SK-N-SH (cell line): Measurements from ENCODE around the gene DOCK10. TPM values are rescaled to one million over a fixed set of nuclear protein-coding genes. Genes with fewer than 3 reads are reported as not detected.

Experiments
- CTCF ChIA-PET: fragments of 300-600, 350-600 bp; formaldehyde crosslinking; extraction: SDS; loops from one replicate; lab custom pipeline; 2021; lab: Yijun Ruan, JAX
- POLR2A ChIA-PET: fragments of 350-600 bp; sonication (Branson Sonifier 250); formaldehyde crosslinking; extraction: SDS; loops from one replicate; lab custom pipeline; 2020; ENCODE audit warnings: antibody characterized with exemption, inconsistent platforms; lab: Yijun Ruan, JAX
- DNase-seq: peaks from one replicate; pipeline ENCODE4 v3.0.0; 2012
- H2AFZ ChIP-seq: fragments of 200-600 bp; sonication (generic); 2 replicates; pipeline ENCODE4 v1.8.1; 2016; ENCODE audit warnings: antibody characterized with exemption, mild to moderate bottlenecking, low read depth
- H3F3A ChIP-seq: fragments of 200-600 bp; sonication (generic); replicated peaks from 2 replicates; pipeline ENCODE3; 2016; ENCODE audit warnings: antibody characterized with exemption, mild to moderate bottlenecking; ENCODE audit not compliant: insufficient read depth
- H3K27ac ChIP-seq, 2 experiments: fragments of 200-500 bp in 1 of 2; fragments of 200-600 bp in 1 of 2; sonication (Bioruptor generic) in 1 of 2; sonication (generic), shearing (Covaris generic) in 1 of 2; 2 replicates each; pipeline versions ENCODE4 v1.5.1 to v1.6.1; 2014 to 2016; ENCODE audit warnings: low read depth in 2 of 2, inconsistent platforms in 1 of 2, low read length in 1 of 2, mild to moderate bottlenecking in 1 of 2, mixed read lengths in 1 of 2
- H3K27me3 ChIP-seq: fragments of 200-600 bp; sonication (generic), shearing (Covaris generic); 2 replicates; pipeline ENCODE4 v1.6.1; 2016; ENCODE audit warnings: mixed run types; ENCODE audit not compliant: insufficient read depth
- H3K36me3 ChIP-seq, 2 experiments: fragments of 200-500 bp in 1 of 2; fragments of 200-600 bp in 1 of 2; sonication (Bioruptor generic) in 1 of 2; sonication (generic) in 1 of 2; replicated peaks in 1 of 2; 2 replicates each; pipeline versions ENCODE3 to v1.5.1; 2014 to 2016; ENCODE audit warnings: low read length in 1 of 2, mild to moderate bottlenecking in 1 of 2; ENCODE audit not compliant: insufficient read depth in 2 of 2, control insufficient read depth in 1 of 2
- H3K4me1 ChIP-seq, 2 experiments: fragments of 200-500 bp in 1 of 2; fragments of 200-600 bp in 1 of 2; sonication (Bioruptor generic) in 1 of 2; sonication (generic), shearing (Covaris generic) in 1 of 2; 2 replicates each; pipeline versions ENCODE4 v1.5.1 to v1.6.1; 2014 to 2016; ENCODE audit warnings: low read depth in 1 of 2, low read length in 1 of 2, mixed run types in 1 of 2; ENCODE audit not compliant: insufficient read depth in 2 of 2, control insufficient read depth in 1 of 2
- H3K4me2 ChIP-seq: fragments of 200-600 bp; sonication (generic), shearing (Covaris generic); 2 replicates; pipeline ENCODE4 v1.6.1; 2017; ENCODE audit warnings: mixed run types
- H3K4me3 ChIP-seq, 2 experiments: fragments of 200-500 bp in 1 of 2; fragments of 200-600 bp in 1 of 2; sonication (Bioruptor generic) in 1 of 2; sonication (generic), shearing (Covaris generic) in 1 of 2; 2 replicates each; pipeline versions ENCODE4 v1.5.1 to v1.8.1; 2014 to 2016; ENCODE audit warnings: low read depth in 2 of 2, inconsistent platforms in 1 of 2, low read length in 1 of 2, mild to moderate bottlenecking in 1 of 2, mixed read lengths in 1 of 2, moderate library complexity in 1 of 2
- H3K79me2 ChIP-seq: fragments of 200-600 bp; sonication (generic); 2 replicates; pipeline ENCODE4 v1.8.1; 2017; ENCODE audit warnings: mild to moderate bottlenecking; ENCODE audit not compliant: insufficient read depth
- H3K9ac ChIP-seq: fragments of 200-600 bp; sonication (generic); 2 replicates; pipeline ENCODE4 v1.6.1; 2017; ENCODE audit warnings: mixed run types
- H3K9me2 ChIP-seq: fragments of 200-600 bp; sonication (generic); 2 replicates; pipeline ENCODE4 v1.6.1; 2017; ENCODE audit warnings: mixed run types
- H3K9me3 ChIP-seq: fragments of 200-600 bp; sonication (generic); 2 replicates; pipeline ENCODE4 v1.6.1; 2017; ENCODE audit warnings: mixed run types, mild to moderate bottlenecking, moderate library complexity
- H4K20me1 ChIP-seq: fragments of 200-600 bp; sonication (generic); 2 replicates; pipeline ENCODE4 v1.6.1; 2017; ENCODE audit warnings: mild to moderate bottlenecking, mixed run types; ENCODE audit not compliant: insufficient read depth
- CHD2 ChIP-seq: fragments of 150-350 bp; IDR thresholded peaks from 2 replicates; pipeline ENCODE4 v1.6.1; 2018; ENCODE audit warnings: low read length; ENCODE audit not compliant: partially characterized antibody
- ELF1 ChIP-seq: IDR thresholded peaks from 2 replicates; pipeline ENCODE4 v1.4.0; 2012
- EP300 ChIP-seq, 2 experiments: IDR thresholded peaks; 2 replicates each; pipeline versions ENCODE4 v1.4.0 to v1.6.1; 2012; ENCODE audit warnings: borderline replicate concordance in 1 of 2, low read depth in 1 of 2, low read length in 1 of 2
- FOSL2 ChIP-seq: IDR thresholded peaks from 2 replicates; pipeline ENCODE4 v1.4.0; 2012; ENCODE audit warnings: low read depth, mild to moderate bottlenecking, moderate library complexity, borderline replicate concordance
- IRF3 ChIP-seq: fragments of 150-350 bp; IDR thresholded peaks from 2 replicates; pipeline ENCODE4 v1.6.1; 2016; ENCODE audit warnings: mild to moderate bottlenecking, low read depth, low read length
- NFIC ChIP-seq: IDR thresholded peaks from 2 replicates; pipeline ENCODE4 v1.4.0; 2012; ENCODE audit warnings: borderline replicate concordance
- PBX3 ChIP-seq: IDR thresholded peaks from 2 replicates; pipeline ENCODE4; 2012
- POLR2AphosphoS5 ChIP-seq: IDR thresholded peaks from 2 replicates; pipeline ENCODE4 v1.6.1; 2012; ENCODE audit warnings: low read depth, low read length
- RCOR1 ChIP-seq: fragments of 150-350 bp; IDR thresholded peaks from 2 replicates; pipeline ENCODE4 v1.6.1; 2017; ENCODE audit warnings: antibody characterized with exemption, low read length
- REST ChIP-seq: IDR thresholded peaks from 2 replicates; pipeline ENCODE4 v1.6.1; 2012; ENCODE audit warnings: mild to moderate bottlenecking, low read depth, low read length, moderate library complexity
- TCF12 ChIP-seq: IDR thresholded peaks from 2 replicates; pipeline ENCODE4 v1.4.0; 2012
- WGBS: methylation state at CpG from one replicate; pipeline ENCODE4 v1.1.6; 2017; ENCODE audit warnings: low lambda C conversion rate; 5-methylcytosine and 5-hydroxymethylcytosine counted together
- polyA plus RNA-seq, 3 experiments: library from polyadenylated mRNA; depleted of rRNA; stranded (reverse); fragments of >200 nt; gene quantifications; 2 replicates each; pipeline ENCODE4 v1.2.3, GENCODE V29; 2012

DOCK10 gene
- polyA plus RNA-seq, 1 of the 3 experiments (the other 2 are of a cell fraction): 24.1 TPM

- Histone ChIP-seq H4K20me1 (no peaks in the 10 kb centered on the region), H3K9ac (no peak overlapping the region), H3K4me1 (peaks cover 0 to 7% of the 10 kb centered on the region in 2 experiments; a peak in 2 of 4 replicates), H3K4me2 (no peak overlapping the region), H3K27me3 (no peaks in the 10 kb centered on the region), H3K36me3 (peaks cover 14 to 63% of the 10 kb centered on the region in 2 experiments), H3K9me3 (no peaks in the 10 kb centered on the region), H2AFZ (no peak overlapping the region), H3K79me2 (no peaks in the 10 kb centered on the region), H3K4me3 (no peak overlapping the region), H3F3A (peaks cover 4% of the 10 kb centered on the region), H3K9me2 (no peaks in the 10 kb centered on the region), H3K27ac (no peak overlapping the region; a peak in 1 of 4 replicates)
- DNase-seq: peak; percentile 44
- WGBS: 73% methylated on average over 7 of the region's 7 CpGs
- POLR2A ChIA-PET: no interaction called here
- CTCF ChIA-PET: interaction anchor here (0.7 to 1.6 kb wide), 6 partner anchors 41 to 1777 kb away, joined by 3 to 4 read pairs (median 3); no protein-coding TSS in a partner anchor
- no peak; the same call in 1 of the 2 replicates for TF ChIP-seq POLR2AphosphoS5
- no peak for TF ChIP-seq REST
- TF ChIP-seq FOSL2: peak; percentile 29; the same call in 1 of the 2 replicates
- TF ChIP-seq EP300 (IDR thresholded peaks at IDR 0.05; ENCODE audit: borderline replicate concordance in 1 of 2, low read depth in 1 of 2, low read length in 1 of 2): peak in 1 of 2 experiments; percentile 59; a peak in 1 of 4 replicates
- TF ChIP-seq ELF1: no peak
- peak; percentile 76 for TF ChIP-seq PBX3
- no peak for TF ChIP-seq CHD2
- peak; percentile 96 for TF ChIP-seq NFIC
- peak; percentile 23; the same call in 1 of the 2 replicates for TF ChIP-seq RCOR1
- TF ChIP-seq IRF3: no peak
- peak; percentile 73 for TF ChIP-seq TCF12
Measured at GRCh38 chr2:224847961-224848850, 194.1 kb downstream of the DOCK10 start.
